ENCODE results near the gene PCSK7.
A peak's percentile ranks its signal among the peaks of the same experiment; 100 is the strongest.
"Not testable (repeated sequence)": the region's sequence is repeated elsewhere in the genome, so short reads cannot be mapped to it uniquely, and the experiment has no call there.

The PCSK7 gene

DNA sequence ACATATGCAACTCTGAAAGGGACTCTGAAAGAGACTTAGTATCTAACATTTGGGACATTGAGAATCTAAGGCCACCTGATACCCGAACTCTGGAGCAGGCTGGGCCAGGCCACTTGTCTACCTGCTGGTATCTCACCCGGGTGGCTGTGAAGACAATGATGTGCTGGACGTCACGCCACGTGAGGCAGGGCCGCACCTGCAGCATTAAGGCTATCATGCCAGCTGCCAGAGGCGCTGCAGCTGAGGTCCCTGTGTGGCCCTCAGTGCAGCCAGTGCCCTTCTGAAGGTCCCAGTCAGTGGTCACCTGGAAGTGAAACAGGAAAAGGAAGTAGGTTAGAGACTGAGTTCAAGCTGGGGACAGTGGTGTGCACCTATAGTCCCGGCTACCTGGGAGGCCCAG is 12.4 kb downstream of the PCSK7 start:
- no peak overlapping the region for H3K9ac ChIP-seq (ENCODE audit: low read length)
- H3K36me3 ChIP-seq (ENCODE audit: control insufficient read depth, insufficient read depth, low read length): peaks cover 33% of the 10 kb centered on the region
- H3K27me3 ChIP-seq (ENCODE audit: control insufficient read depth, insufficient read depth, low read length): no peaks in the 10 kb centered on the region
- peaks cover 72% of the 10 kb centered on the region for H3K4me1 ChIP-seq (ENCODE audit: control insufficient read depth, insufficient read depth, low read length)
- H3K4me3 ChIP-seq (ENCODE audit: low read length): no peak overlapping the region
- H3K27ac ChIP-seq (ENCODE audit: low read depth, low read length): peak overlapping the region; percentile 99

DNA sequence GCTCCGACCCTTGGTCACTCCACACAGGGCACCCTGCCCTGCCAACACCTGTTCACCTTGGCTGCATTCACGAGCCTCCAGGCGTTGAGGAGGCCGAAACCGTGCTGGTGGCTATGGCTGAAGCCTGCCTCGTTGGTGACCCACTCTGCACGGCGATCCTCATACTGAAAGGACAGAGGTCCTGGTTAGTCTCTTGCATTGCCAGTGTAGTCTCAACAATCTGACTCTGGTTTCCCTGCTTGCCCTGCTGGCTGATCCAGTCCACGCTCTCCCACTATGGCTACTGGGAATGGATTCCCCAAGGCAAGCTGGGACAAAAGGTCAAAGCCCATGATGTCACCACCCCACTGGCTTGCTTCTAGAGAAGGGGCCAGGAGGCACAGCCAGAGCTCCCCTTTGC is 12.9 kb downstream of the PCSK7 start:
- peak overlapping the region; percentile 28 for H3K4me3 ChIP-seq (ENCODE audit: low read length)
- peak overlapping the region; percentile 40 for H3K9ac ChIP-seq (ENCODE audit: low read length)
- H3K27me3 ChIP-seq (ENCODE audit: control insufficient read depth, insufficient read depth, low read length): no peaks in the 10 kb centered on the region
- H3K27ac ChIP-seq (ENCODE audit: low read depth, low read length): peak overlapping the region; percentile 99
- peaks cover 72% of the 10 kb centered on the region for H3K4me1 ChIP-seq (ENCODE audit: control insufficient read depth, insufficient read depth, low read length)
- H3K36me3 ChIP-seq (ENCODE audit: control insufficient read depth, insufficient read depth, low read length): peaks cover 34% of the 10 kb centered on the region

DNA sequence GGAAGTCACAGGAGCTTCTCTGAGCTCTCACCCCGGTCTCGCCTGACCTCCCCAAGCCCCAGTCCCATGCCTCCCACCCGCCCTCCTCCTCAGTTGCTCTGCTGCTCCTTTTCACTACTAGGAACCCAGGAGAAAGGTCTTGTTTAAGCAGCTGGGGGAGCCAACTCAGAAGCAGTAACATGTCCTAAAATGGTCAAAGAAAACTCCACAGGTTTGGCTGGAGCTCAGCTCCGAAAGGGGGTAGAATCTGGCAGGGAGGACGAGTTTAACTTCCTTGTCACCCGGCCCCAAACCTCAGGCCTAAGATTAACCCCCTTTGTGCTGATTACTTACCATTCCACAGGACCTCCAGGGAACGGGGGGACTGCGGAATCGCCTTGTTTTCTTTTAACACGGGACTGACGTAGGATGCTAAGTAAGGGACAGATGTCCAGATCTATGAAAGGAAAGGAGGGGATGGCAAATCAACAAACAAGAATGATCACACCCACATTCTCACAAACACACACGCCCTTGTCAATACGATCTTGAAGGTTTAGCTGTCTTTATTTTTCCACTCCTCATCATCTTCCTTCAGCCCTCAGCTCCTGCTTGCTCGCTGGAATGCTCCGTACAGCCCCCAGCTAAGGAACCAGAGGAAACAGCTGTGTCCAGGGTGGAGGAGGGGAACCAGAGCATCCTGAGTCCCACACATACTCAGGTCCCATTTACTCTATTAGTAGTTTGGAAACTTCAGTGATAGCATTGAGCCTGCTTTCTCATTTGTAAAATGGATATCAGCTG is 13.5 kb downstream of the PCSK7 start:
- peaks cover 35% of the 10 kb centered on the region for H3K36me3 ChIP-seq (ENCODE audit: control insufficient read depth, insufficient read depth, low read length)
- H3K4me1 ChIP-seq (ENCODE audit: control insufficient read depth, insufficient read depth, low read length): peaks cover 66% of the 10 kb centered on the region
- peak overlapping the region; percentile 28 for H3K4me3 ChIP-seq (ENCODE audit: low read length)
- no peaks in the 10 kb centered on the region for H3K27me3 ChIP-seq (ENCODE audit: control insufficient read depth, insufficient read depth, low read length)
- peak overlapping the region; percentile 99 for H3K27ac ChIP-seq (ENCODE audit: low read depth, low read length)
- H3K9ac ChIP-seq (ENCODE audit: low read length): no peak overlapping the region

DNA sequence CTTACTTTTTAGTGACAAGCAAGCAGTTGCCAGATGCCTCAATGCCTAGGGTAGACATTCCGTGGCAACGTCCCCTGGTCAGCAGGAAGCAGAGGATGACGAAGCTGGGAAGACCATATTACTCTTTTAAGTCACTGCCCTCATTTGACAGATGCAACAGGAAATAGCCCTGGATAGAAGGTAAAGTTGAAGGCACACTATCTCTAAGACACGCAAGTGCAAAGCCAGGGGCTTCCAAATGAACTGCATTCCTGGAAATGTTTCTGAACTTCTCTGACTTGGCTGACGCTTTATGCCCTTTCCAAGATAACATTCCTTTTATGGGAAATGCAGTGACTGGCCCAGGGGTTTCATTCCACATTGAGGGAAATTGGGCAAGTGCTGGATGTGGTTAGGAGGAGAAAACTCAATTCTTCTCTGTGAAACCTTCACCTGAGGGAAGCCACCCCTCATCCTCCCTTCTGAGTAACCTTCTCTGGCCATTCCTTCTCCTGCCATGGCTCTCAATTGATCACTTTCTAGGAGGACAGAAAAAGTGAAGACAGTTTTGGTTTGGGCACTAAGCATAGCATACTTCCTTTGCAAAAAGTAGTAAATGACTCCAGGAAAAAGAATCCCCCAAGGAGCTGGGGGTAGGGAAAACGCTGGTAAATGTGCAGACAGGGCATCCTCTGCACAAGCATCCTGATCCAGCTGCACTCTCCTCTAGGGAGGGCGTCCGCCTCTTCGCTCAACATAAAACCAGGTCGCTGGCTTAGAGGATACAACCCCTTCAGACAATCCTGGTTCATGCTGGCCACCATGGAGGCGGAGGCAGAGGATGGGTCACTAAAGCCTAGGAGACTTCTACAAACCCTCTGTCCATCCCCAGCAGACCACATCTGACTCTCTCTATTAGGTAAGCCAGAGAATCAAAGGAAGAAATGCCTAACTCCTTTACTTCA is 14.5 kb downstream of the PCSK7 start:
- Histone ChIP-seq H3K4me1 (ENCODE audit: control insufficient read depth, insufficient read depth, low read length) (peaks cover 58% of the 10 kb centered on the region), H3K9ac (ENCODE audit: low read length) (no peak overlapping the region), H3K4me3 (ENCODE audit: low read length) (no peak overlapping the region), H3K27me3 (ENCODE audit: control insufficient read depth, insufficient read depth, low read length) (no peaks in the 10 kb centered on the region), H3K27ac (ENCODE audit: low read depth, low read length) (peak overlapping the region; percentile 99), H3K36me3 (ENCODE audit: control insufficient read depth, insufficient read depth, low read length) (peaks cover 36% of the 10 kb centered on the region)

DNA sequence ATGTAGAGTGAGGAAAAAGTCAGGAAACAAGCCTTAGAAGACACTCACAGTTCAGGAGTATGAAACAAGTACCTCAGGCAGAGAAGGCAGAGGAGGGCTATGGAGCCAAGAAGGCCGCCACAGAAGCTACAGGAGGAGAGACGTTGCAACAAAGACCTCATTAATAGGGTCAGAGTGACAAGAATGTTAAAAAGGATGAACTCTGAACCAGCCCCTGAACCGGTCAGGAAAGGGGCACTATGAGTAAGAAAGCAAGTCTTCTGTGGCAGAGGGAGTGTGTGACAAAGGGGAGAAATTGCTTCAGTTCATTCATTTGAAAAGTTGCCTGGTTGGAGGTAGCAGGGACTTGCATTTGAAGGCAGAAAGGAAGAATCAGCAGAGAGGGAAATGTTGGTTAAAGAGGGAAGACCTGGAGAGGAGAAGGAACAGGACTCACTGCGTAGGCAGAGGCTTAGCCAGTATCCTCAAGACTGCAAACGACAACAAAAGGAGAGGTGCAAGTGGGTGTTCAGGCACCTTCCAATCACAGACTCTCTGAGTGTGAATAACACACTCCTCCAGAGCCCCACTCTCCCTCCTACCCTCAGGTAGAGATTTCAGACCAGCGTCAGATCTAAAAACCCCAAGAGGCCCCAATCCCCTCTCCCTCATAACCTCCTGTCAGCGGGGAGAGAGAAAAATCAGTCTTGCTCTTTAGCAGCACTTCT is 17.3 kb downstream of the PCSK7 start:
- Histone ChIP-seq H3K27me3 (ENCODE audit: control insufficient read depth, insufficient read depth, low read length) (no peaks in the 10 kb centered on the region), H3K9ac (ENCODE audit: low read length) (no peak overlapping the region), H3K4me1 (ENCODE audit: control insufficient read depth, insufficient read depth, low read length) (peaks cover 32% of the 10 kb centered on the region), H3K27ac (ENCODE audit: low read depth, low read length) (peak overlapping the region; percentile 44), H3K36me3 (ENCODE audit: control insufficient read depth, insufficient read depth, low read length) (peaks cover 34% of the 10 kb centered on the region), H3K4me3 (ENCODE audit: low read length) (no peak overlapping the region)

DNA sequence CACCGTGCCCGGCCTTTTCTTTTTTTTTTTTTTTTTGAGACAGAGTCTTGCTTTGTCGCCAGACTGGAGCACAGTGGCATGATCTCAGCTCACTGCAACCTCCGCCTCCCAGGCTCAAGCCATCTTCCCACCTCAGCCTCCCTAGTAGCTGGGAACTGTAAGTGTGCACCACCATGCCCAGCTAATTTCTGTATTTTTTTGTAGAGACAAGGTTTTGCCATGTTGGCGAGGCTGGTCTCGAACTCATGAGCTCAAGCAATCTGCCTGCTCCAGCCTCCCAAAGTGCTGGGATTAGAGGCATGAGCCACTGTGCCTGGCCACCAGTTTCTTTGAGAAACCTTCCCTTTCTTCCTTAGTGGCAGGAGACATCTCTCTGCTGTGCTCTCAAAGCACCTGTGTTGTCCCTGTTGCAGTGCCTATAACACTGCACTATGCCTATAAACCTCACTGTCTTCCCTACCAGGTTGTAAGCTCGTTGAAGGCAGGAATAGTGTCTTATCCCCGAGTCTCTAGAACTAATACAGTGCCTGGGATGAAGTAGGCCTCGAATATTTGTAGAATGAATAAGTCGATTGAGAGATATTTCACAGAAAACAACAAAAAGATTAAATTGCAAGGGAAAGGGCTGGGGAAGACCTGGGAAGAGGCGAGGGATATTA is 19.0 kb downstream of the PCSK7 start:
- Histone ChIP-seq H3K4me1 (ENCODE audit: control insufficient read depth, insufficient read depth, low read length) (peaks cover 14% of the 10 kb centered on the region), H3K27ac (ENCODE audit: low read depth, low read length) (peak overlapping the region; percentile 40), H3K9ac (ENCODE audit: low read length) (no peak overlapping the region), H3K4me3 (ENCODE audit: low read length) (no peak overlapping the region), H3K36me3 (ENCODE audit: control insufficient read depth, insufficient read depth, low read length) (peaks cover 22% of the 10 kb centered on the region), H3K27me3 (ENCODE audit: control insufficient read depth, insufficient read depth, low read length) (no peaks in the 10 kb centered on the region)

DNA sequence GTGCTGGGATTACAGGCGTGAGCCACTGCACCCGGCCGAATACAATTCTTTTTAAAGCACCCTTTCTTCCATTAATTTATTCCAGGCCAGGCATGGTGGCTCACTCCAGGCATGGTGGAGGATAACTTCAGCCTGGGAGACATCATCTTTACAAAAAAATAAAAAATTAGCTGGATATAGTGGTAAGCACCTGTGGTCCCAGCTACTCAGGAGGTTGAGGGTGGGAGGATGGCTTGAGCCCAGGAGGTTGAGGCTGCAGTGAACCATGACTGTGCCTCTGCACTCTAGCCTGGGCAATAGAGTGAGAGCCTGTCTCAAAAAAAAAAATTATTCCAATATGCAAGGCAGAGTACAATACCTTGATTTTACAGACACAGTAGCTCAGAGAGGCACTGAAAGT is 21.3 kb downstream of the PCSK7 start:
- Histone ChIP-seq H3K4me1 (ENCODE audit: control insufficient read depth, insufficient read depth, low read length) (peaks cover 3% of the 10 kb centered on the region), H3K27me3 (ENCODE audit: control insufficient read depth, insufficient read depth, low read length) (no peaks in the 10 kb centered on the region), H3K4me3 (ENCODE audit: low read length) (no peak overlapping the region), H3K36me3 (ENCODE audit: control insufficient read depth, insufficient read depth, low read length) (peaks cover 19% of the 10 kb centered on the region), H3K9ac (ENCODE audit: low read length) (no peak overlapping the region), H3K27ac (ENCODE audit: low read depth, low read length) (no peak overlapping the region)

DNA sequence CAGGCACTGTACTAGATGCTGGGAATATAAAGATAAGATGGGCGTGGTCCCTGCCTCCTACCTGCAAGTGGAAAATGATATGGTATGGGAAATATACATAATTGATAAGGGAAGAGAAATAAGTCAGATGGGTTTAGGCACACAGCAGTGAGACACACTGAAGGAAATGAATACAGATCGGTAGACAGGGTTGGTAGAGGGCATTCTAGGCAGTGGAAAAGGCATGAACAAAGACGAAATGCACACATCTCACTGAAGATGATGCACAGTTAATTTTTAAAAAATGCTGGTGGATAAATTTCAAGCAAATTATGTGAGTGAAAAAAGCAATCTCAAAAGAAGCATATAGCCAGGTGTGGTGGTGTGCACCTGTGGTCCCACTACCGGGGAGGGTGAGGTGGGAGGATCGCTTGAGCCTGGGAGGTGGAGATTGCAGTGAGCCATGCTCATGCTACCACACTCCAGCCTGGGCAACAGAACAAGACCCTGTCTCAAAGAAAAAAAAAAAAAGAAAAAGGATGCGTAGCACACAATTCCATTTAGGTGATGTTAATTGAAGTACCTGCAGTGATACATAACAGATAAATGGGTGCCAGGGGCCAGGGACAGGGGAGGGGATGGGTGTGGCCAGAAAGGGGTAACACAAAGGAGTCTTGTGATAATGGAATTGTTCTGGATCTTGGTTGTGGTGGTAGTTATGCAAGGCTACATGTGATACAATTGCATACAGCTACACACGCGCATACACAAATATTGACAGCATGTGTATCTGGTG is 22.3 kb downstream of the PCSK7 start:
- H3K4me3 ChIP-seq (ENCODE audit: low read length); H3K9ac ChIP-seq (ENCODE audit: low read length); H3K27me3 ChIP-seq (ENCODE audit: control insufficient read depth, insufficient read depth, low read length): not testable (repeated sequence)
- Histone ChIP-seq H3K27ac (ENCODE audit: low read depth, low read length) (peak overlapping the region; percentile 42), H3K36me3 (ENCODE audit: control insufficient read depth, insufficient read depth, low read length) (peaks cover 26% of the 10 kb centered on the region), H3K4me1 (ENCODE audit: control insufficient read depth, insufficient read depth, low read length) (peaks cover 13% of the 10 kb centered on the region)

DNA sequence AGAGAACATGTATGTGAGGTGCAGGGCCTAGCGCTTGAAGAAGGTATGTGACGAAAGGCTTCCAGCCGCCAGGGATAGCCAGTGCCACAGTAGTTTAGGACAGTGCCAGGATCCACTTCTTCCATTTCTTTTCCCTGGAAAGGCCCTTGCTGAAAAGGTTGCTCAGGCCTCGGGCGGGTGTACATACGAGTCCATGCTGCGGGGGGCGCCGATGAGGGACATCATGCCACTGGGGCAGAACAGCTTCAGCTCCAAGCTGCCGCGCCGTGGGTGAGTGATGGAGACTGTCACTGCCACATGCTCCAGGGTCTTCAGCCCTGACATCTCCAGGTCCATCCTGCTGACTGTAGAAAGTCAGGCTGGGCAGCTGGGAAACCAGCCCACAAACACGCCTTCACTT is 23.2 kb downstream of the PCSK7 start:
- peak overlapping the region; percentile 68 for H3K27ac ChIP-seq (ENCODE audit: low read depth, low read length)
- H3K27me3 ChIP-seq (ENCODE audit: control insufficient read depth, insufficient read depth, low read length); H3K4me3 ChIP-seq (ENCODE audit: low read length); H3K9ac ChIP-seq (ENCODE audit: low read length): not testable (repeated sequence)
- peaks cover 28% of the 10 kb centered on the region for H3K36me3 ChIP-seq (ENCODE audit: control insufficient read depth, insufficient read depth, low read length)
- H3K4me1 ChIP-seq (ENCODE audit: control insufficient read depth, insufficient read depth, low read length): peaks cover 22% of the 10 kb centered on the region

DNA sequence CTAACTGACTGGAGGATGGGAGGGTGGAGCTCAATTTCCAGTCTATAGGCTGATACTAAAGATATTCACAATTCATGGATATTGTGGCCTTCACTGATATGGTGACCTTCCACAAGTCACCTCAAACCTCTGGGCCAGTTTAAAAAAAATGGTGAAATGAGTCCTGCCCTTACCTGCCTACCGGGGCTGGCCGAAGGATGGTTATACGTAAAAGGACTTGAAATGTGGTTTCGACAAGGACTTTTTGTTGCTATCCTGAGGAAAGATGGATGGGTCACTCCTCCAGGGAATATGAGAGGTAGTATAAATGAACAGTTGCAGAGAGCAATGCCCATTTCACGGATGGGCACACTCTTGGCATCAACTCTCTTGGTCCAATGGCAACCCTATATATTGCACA is 24.4 kb downstream of the PCSK7 start:
- not testable (repeated sequence) for H3K27me3 ChIP-seq (ENCODE audit: control insufficient read depth, insufficient read depth, low read length); H3K4me3 ChIP-seq (ENCODE audit: low read length); H3K9ac ChIP-seq (ENCODE audit: low read length)
- H3K27ac ChIP-seq (ENCODE audit: low read depth, low read length): peak overlapping the region; percentile 22
- H3K36me3 ChIP-seq (ENCODE audit: control insufficient read depth, insufficient read depth, low read length): peaks cover 29% of the 10 kb centered on the region
- peaks cover 29% of the 10 kb centered on the region for H3K4me1 ChIP-seq (ENCODE audit: control insufficient read depth, insufficient read depth, low read length)

DNA sequence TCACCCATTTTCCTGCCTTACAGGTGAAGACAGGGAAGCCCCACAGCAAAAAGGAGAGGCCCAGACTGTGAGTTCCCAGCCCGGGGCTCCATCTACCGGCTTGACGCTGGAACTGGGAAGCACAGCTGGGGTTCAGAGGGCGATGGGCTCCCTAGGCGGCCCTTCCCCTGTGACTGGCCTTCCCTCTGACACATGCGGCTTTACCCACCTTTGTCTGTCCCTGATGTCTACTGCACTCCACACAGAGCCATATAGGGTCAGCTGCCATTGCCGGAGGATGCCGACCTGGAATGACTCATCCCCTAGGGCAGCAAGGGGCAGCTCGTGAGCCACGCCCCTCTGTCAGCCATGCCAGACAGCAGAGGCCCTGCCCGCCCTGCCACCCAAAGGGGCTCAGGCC is 25.0 kb downstream of the PCSK7 start:
- not testable (repeated sequence) for H3K4me3 ChIP-seq (ENCODE audit: low read length); H3K9ac ChIP-seq (ENCODE audit: low read length); H3K27me3 ChIP-seq (ENCODE audit: control insufficient read depth, insufficient read depth, low read length)
- Histone ChIP-seq H3K4me1 (ENCODE audit: control insufficient read depth, insufficient read depth, low read length) (peaks cover 33% of the 10 kb centered on the region), H3K27ac (ENCODE audit: low read depth, low read length) (peak overlapping the region; percentile 73), H3K36me3 (ENCODE audit: control insufficient read depth, insufficient read depth, low read length) (peaks cover 35% of the 10 kb centered on the region)

Data from rectal smooth muscle tissue (tissue), 1 donor.